22Rv1 (cell line): ENCODE data around the gene METTL16.
"Not testable (repeated sequence)": the region's sequence is repeated elsewhere in the genome, so short reads cannot be mapped to it uniquely, and the experiment has no call there.

Experiments
- H3K27ac ChIP-seq: fragments of 450-650 bp; 2 replicates; pipeline ENCODE4 v1.5.1; 2017
- ZFX ChIP-seq: fragments of 450-650 bp; IDR thresholded peaks from 2 replicates; pipeline ENCODE4 v1.6.1; 2017; ENCODE audit warnings: antibody characterized with exemption, borderline replicate concordance
- TF ChIP-seq, protein P1 (sequence below): fragments of 450-650 bp; IDR thresholded peaks from 2 replicates; pipeline ENCODE4 v1.5.1; 2017; ENCODE audit warnings: mild to moderate bottlenecking

Gene METTL16

GRCh38 chr17:2453866-2454265, 57.8 kb downstream of the METTL16 start:
- no peak for TF ChIP-seq ZFX
- TF ChIP-seq, protein P1, sequence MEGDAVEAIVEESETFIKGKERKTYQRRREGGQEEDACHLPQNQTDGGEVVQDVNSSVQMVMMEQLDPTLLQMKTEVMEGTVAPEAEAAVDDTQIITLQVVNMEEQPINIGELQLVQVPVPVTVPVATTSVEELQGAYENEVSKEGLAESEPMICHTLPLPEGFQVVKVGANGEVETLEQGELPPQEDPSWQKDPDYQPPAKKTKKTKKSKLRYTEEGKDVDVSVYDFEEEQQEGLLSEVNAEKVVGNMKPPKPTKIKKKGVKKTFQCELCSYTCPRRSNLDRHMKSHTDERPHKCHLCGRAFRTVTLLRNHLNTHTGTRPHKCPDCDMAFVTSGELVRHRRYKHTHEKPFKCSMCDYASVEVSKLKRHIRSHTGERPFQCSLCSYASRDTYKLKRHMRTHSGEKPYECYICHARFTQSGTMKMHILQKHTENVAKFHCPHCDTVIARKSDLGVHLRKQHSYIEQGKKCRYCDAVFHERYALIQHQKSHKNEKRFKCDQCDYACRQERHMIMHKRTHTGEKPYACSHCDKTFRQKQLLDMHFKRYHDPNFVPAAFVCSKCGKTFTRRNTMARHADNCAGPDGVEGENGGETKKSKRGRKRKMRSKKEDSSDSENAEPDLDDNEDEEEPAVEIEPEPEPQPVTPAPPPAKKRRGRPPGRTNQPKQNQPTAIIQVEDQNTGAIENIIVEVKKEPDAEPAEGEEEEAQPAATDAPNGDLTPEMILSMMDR = no peak
- no peak overlapping the region for H3K27ac ChIP-seq

- no peak overlapping the region for H3K27ac ChIP-seq
- TF ChIP-seq ZFX = no peak
- TF ChIP-seq, protein P1 = no peak
Observed at GRCh38 chr17:2453325-2453724, 58.4 kb downstream of the METTL16 start.

DNA sequence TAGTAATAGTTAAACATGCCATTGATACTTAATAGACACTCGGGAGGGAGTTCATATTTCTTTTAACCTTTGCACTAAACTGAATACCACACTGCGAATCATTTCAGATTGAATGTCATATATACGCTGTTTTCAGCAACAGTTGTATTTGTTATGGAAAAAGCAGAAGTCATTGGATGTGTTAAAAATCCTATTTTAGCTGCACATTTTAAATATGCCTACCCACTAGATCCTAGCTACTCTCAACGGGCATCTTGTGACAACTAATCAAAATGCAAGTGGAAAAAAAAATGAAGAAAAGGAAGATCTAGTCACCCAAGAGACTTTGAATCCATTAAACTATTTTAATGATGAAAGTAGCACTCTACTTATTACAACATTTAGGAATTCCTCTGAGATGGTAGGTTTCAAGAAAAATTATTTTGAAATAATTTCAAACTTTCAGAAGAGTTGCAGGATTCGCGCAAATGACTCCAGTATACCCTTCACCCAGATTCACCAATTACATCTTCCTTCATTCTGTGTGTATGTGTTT, 59.4 kb downstream of the METTL16 start:
- H3K27ac ChIP-seq = no peak overlapping the region
- no peak for TF ChIP-seq ZFX
- TF ChIP-seq, protein P1 = no peak

DNA sequence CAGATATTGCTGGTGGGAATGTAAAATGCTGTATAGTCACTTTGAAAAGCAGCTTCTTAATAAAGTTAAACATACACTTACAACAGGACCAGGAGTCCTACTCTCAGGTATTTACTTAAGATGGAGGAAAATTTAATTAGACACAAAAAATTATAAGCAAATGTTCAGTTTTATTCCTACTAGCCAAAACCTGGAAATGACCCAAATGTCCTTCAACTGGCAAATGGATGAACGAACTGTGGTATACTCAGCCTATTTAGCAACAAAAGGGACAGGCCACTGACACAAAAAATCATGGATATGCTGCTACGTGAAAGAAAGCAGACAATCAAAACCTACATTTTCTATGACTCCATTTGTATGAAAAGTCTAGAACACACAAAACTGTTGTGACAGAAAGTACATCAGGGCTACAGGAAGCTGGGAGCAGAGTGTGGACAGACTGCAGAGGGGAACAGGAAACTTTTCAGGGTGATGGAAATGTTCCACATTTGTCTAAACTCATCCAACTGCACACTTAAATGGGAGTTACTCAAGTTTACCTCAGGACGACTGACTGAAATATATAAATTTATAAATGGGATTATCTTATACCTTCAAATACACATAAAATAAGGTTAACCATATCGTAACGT, 61.6 kb downstream of the METTL16 start:
- no peak for TF ChIP-seq ZFX
- TF ChIP-seq, protein P1 = no peak
- H3K27ac ChIP-seq = no peak overlapping the region

DNA sequence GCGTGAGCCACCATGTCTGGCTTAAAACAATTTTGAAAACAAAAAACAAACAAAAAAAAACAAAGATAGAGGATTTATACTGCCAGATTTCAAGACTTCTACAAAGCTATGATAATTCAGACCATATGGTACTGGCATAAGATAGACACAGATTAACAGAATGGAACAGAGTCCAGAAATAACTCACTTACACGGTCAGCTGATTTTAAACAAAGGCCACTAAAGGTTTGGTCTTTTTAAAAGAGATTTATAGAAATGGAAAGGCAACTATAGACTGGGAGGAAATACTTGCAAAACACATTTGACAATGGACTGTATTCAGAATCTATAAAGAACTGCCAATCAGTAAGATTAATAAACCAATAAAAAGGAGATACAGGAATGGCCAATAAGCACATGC, 62.2 kb downstream of the METTL16 start:
- TF ChIP-seq, protein P1 = no peak
- TF ChIP-seq ZFX = no peak
- H3K27ac ChIP-seq = no peak overlapping the region

DNA sequence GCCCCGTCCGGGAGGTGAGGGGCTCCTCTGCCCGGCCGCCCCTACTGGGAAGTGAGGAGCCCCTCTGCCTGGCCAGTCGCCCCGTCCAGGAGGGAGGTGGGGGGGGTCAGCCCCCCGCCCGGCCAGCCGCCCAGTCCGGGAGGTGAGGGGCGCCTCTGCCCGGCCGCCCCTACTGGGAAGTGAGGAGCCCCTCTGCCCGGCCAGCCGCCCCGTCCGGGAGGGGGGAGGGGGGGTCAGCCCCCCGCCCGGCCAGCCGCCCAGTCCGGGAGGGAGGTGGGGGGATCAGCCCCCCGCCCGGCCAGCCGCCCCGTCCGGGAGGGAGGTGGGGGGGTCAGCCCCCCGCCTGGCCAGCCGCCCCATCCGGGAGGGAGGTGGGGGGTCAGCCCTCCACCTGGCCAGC, 64.2 kb downstream of the METTL16 start:
- not testable (repeated sequence) for H3K27ac ChIP-seq

GRCh38 chr17:2445638-2446037, 66.0 kb downstream of the METTL16 start:
- no peak overlapping the region for H3K27ac ChIP-seq
- TF ChIP-seq, protein P1 = no peak
- TF ChIP-seq ZFX = no peak

GRCh38 chr17:2444382-2444781, 67.3 kb downstream of the METTL16 start:
- no peak for TF ChIP-seq ZFX
- TF ChIP-seq, protein P1 = no peak
- no peak overlapping the region for H3K27ac ChIP-seq
